ENCODE measurements around the gene AADACL4. TPM values are rescaled to one million over a fixed set of nuclear protein-coding genes. Genes with fewer than 3 reads are reported as not detected.

The AADACL4 gene
- total RNA-seq, 1 experiment from 2014 or later: not detected

GRCh38 chr1:12608311-12608957 is 35.5 kb upstream of the AADACL4 start:
- H3K9me2 ChIP-seq (replicated peaks; ENCODE audit: insufficient read depth, low read length): no peaks in the 10 kb centered on the region
- H3K27ac ChIP-seq (ENCODE audit: low read length): no peak overlapping the region
- H3K27me3 ChIP-seq (ENCODE audit: low read length): no peaks in the 10 kb centered on the region
- no peak for DNase-seq
- H3K9ac ChIP-seq (ENCODE audit: low read length): no peak overlapping the region
- H2AFZ ChIP-seq (ENCODE audit: low read length): no peak overlapping the region
- H4K20me1 ChIP-seq (ENCODE audit: insufficient read depth, low read depth, low read length): no peaks in the 10 kb centered on the region
- H3K79me2 ChIP-seq (ENCODE audit: low read length): no peaks in the 10 kb centered on the region
- H3K4me3 ChIP-seq (ENCODE audit: low read length): no peak overlapping the region
- no peaks in the 10 kb centered on the region for H3K36me3 ChIP-seq (ENCODE audit: insufficient read depth, low read length)
- H3K4me2 ChIP-seq (ENCODE audit: low read depth, low read length, poor library complexity, severe bottlenecking): no peak overlapping the region
- H3K9me3 ChIP-seq (ENCODE audit: low read length): no peaks in the 10 kb centered on the region
- no peaks in the 10 kb centered on the region for H3K4me1 ChIP-seq (ENCODE audit: low read length)

- Histone ChIP-seq H3K27ac (ENCODE audit: low read length) (no peak overlapping the region), H2AFZ (ENCODE audit: low read length) (no peak overlapping the region), H3K9me2 (replicated peaks; ENCODE audit: insufficient read depth, low read length) (no peaks in the 10 kb centered on the region), H3K27me3 (ENCODE audit: low read length) (no peaks in the 10 kb centered on the region), H3K4me3 (ENCODE audit: low read length) (no peak overlapping the region), H3K4me2 (ENCODE audit: low read depth, low read length, poor library complexity, severe bottlenecking) (no peak overlapping the region), H3K9me3 (ENCODE audit: low read length) (no peaks in the 10 kb centered on the region), H3K79me2 (ENCODE audit: low read length) (no peaks in the 10 kb centered on the region), H3K4me1 (ENCODE audit: low read length) (no peaks in the 10 kb centered on the region), H3K36me3 (ENCODE audit: insufficient read depth, low read length) (no peaks in the 10 kb centered on the region), H3K9ac (ENCODE audit: low read length) (no peak overlapping the region), H4K20me1 (ENCODE audit: insufficient read depth, low read depth, low read length) (no peaks in the 10 kb centered on the region)
- DNase-seq: no peak
These were observed 34.3 kb upstream of the AADACL4 start for GRCh38 chr1:12609469-12610003.

GRCh38 chr1:12610305-12610935 is 33.5 kb upstream of the AADACL4 start:
- H3K4me3 ChIP-seq (ENCODE audit: low read length): no peak overlapping the region
- no peak overlapping the region for H3K9ac ChIP-seq (ENCODE audit: low read length)
- H3K9me2 ChIP-seq (replicated peaks; ENCODE audit: insufficient read depth, low read length): no peaks in the 10 kb centered on the region
- no peaks in the 10 kb centered on the region for H3K4me1 ChIP-seq (ENCODE audit: low read length)
- H3K36me3 ChIP-seq (ENCODE audit: insufficient read depth, low read length): no peaks in the 10 kb centered on the region
- H3K79me2 ChIP-seq (ENCODE audit: low read length): no peaks in the 10 kb centered on the region
- H3K27me3 ChIP-seq (ENCODE audit: low read length): no peaks in the 10 kb centered on the region
- no peak overlapping the region for H3K4me2 ChIP-seq (ENCODE audit: low read depth, low read length, poor library complexity, severe bottlenecking)
- no peak overlapping the region for H2AFZ ChIP-seq (ENCODE audit: low read length)
- H3K27ac ChIP-seq (ENCODE audit: low read length): no peak overlapping the region
- DNase-seq: no peak
- H4K20me1 ChIP-seq (ENCODE audit: insufficient read depth, low read depth, low read length): no peaks in the 10 kb centered on the region
- no peaks in the 10 kb centered on the region for H3K9me3 ChIP-seq (ENCODE audit: low read length)

- Histone ChIP-seq H3K4me3 (ENCODE audit: low read length) (no peak overlapping the region), H3K9me3 (ENCODE audit: low read length) (no peaks in the 10 kb centered on the region), H4K20me1 (ENCODE audit: insufficient read depth, low read depth, low read length) (no peaks in the 10 kb centered on the region), H3K4me2 (ENCODE audit: low read depth, low read length, poor library complexity, severe bottlenecking) (no peak overlapping the region), H3K36me3 (ENCODE audit: insufficient read depth, low read length) (no peaks in the 10 kb centered on the region), H3K9ac (ENCODE audit: low read length) (no peak overlapping the region), H3K4me1 (ENCODE audit: low read length) (peaks cover 2% of the 10 kb centered on the region; the same call in 1 of the 2 replicates), H3K27me3 (ENCODE audit: low read length) (no peaks in the 10 kb centered on the region), H3K9me2 (replicated peaks; ENCODE audit: insufficient read depth, low read length) (no peaks in the 10 kb centered on the region), H3K27ac (ENCODE audit: low read length) (no peak overlapping the region), H3K79me2 (ENCODE audit: low read length) (no peaks in the 10 kb centered on the region), H2AFZ (ENCODE audit: low read length) (no peak overlapping the region)
- no peak for DNase-seq
These were observed 32.9 kb upstream of the AADACL4 start for GRCh38 chr1:12610941-12611340.

- H2AFZ ChIP-seq (ENCODE audit: low read length): no peak overlapping the region
- no peak overlapping the region for H3K4me3 ChIP-seq (ENCODE audit: low read length)
- H3K9me2 ChIP-seq (replicated peaks; ENCODE audit: insufficient read depth, low read length): no peaks in the 10 kb centered on the region
- no peaks in the 10 kb centered on the region for H3K9me3 ChIP-seq (ENCODE audit: low read length)
- no peak for DNase-seq
- H3K4me1 ChIP-seq (ENCODE audit: low read length): peaks cover 16% of the 10 kb centered on the region
- H3K36me3 ChIP-seq (ENCODE audit: insufficient read depth, low read length): no peaks in the 10 kb centered on the region
- H3K27ac ChIP-seq (ENCODE audit: low read length): no peak overlapping the region
- 0 out of 2 replicates have a peak, but pooled peaks cover 3% of the 10 kb centered on the region for H3K27me3 ChIP-seq (ENCODE audit: low read length)
- no peaks in the 10 kb centered on the region for H3K79me2 ChIP-seq (ENCODE audit: low read length)
- H3K9ac ChIP-seq (ENCODE audit: low read length): no peak overlapping the region
- no peaks in the 10 kb centered on the region; the same call in 1 of the 2 replicates for H4K20me1 ChIP-seq (ENCODE audit: insufficient read depth, low read depth, low read length)
- H3K4me2 ChIP-seq (ENCODE audit: low read depth, low read length, poor library complexity, severe bottlenecking): no peak overlapping the region
These were observed 30.7 kb upstream of the AADACL4 start for GRCh38 chr1:12613180-12613579.

- no peak overlapping the region for H3K9ac ChIP-seq (ENCODE audit: low read length)
- H3K4me3 ChIP-seq (ENCODE audit: low read length): no peak overlapping the region
- no peaks in the 10 kb centered on the region for H3K79me2 ChIP-seq (ENCODE audit: low read length)
- H3K9me2 ChIP-seq (replicated peaks; ENCODE audit: insufficient read depth, low read length): no peaks in the 10 kb centered on the region
- H3K9me3 ChIP-seq (ENCODE audit: low read length): no peaks in the 10 kb centered on the region
- no peaks in the 10 kb centered on the region for H3K36me3 ChIP-seq (ENCODE audit: insufficient read depth, low read length)
- peaks cover 29% of the 10 kb centered on the region for H3K4me1 ChIP-seq (ENCODE audit: low read length)
- no peaks in the 10 kb centered on the region; the same call in 1 of the 2 replicates for H4K20me1 ChIP-seq (ENCODE audit: insufficient read depth, low read depth, low read length)
- H3K4me2 ChIP-seq (ENCODE audit: low read depth, low read length, poor library complexity, severe bottlenecking): no peak overlapping the region
- no peak for DNase-seq
- no peak overlapping the region for H2AFZ ChIP-seq (ENCODE audit: low read length)
- H3K27me3 ChIP-seq (ENCODE audit: low read length): 0 out of 2 replicates have a peak, but pooled peaks cover 3% of the 10 kb centered on the region
- H3K27ac ChIP-seq (ENCODE audit: low read length): no peak overlapping the region
These were observed 29.3 kb upstream of the AADACL4 start for GRCh38 chr1:12614402-12615158.

- Histone ChIP-seq H2AFZ (ENCODE audit: low read length) (no peak overlapping the region), H3K27me3 (ENCODE audit: low read length) (0 out of 2 replicates have a peak, but pooled peaks cover 3% of the 10 kb centered on the region), H3K9me2 (replicated peaks; ENCODE audit: insufficient read depth, low read length) (no peaks in the 10 kb centered on the region), H3K4me2 (ENCODE audit: low read depth, low read length, poor library complexity, severe bottlenecking) (no peak overlapping the region), H3K9ac (ENCODE audit: low read length) (no peak overlapping the region), H4K20me1 (ENCODE audit: insufficient read depth, low read depth, low read length) (no peaks in the 10 kb centered on the region; the same call in 1 of the 2 replicates), H3K36me3 (ENCODE audit: insufficient read depth, low read length) (no peaks in the 10 kb centered on the region), H3K79me2 (ENCODE audit: low read length) (no peaks in the 10 kb centered on the region), H3K4me1 (ENCODE audit: low read length) (peaks cover 29% of the 10 kb centered on the region), H3K9me3 (ENCODE audit: low read length) (no peaks in the 10 kb centered on the region), H3K4me3 (ENCODE audit: low read length) (no peak overlapping the region), H3K27ac (ENCODE audit: low read length) (no peak overlapping the region)
- DNase-seq: no peak
These were observed 28.6 kb upstream of the AADACL4 start for GRCh38 chr1:12615159-12615864.

Measured in Karpas-422 (cell line).